Upper lobe of right lung (tissue), 1 donor: ENCODE measurements around the gene ERVK3-1. TPM values are rescaled to one million over a fixed set of nuclear protein-coding genes. Genes with fewer than 3 reads are reported as not detected.

Experiments
- ATAC-seq: fragments of 200-7000 bp; cut with Tn5 transposase; one replicate; pipeline ENCODE4 v1.9.1; 2020; ENCODE audit warnings: mild to moderate bottlenecking, moderate library complexity
- DNase-seq: peaks from one replicate; pipeline ENCODE4 v3.0.0-alpha.2; 2020
- H3K27ac ChIP-seq: fragments of 200-600 bp; one replicate; pipeline ENCODE4 v1.8.0; 2022
- H3K27me3 ChIP-seq: fragments of 200-600 bp; one replicate; pipeline ENCODE4 v1.8.0; 2022; ENCODE audit warnings: mild to moderate bottlenecking
- H3K36me3 ChIP-seq: fragments of 200-600 bp; one replicate; pipeline ENCODE4 v1.8.0; 2022
- H3K4me1 ChIP-seq: fragments of 200-600 bp; one replicate; pipeline ENCODE4 v1.8.0; 2022
- H3K4me3 ChIP-seq: fragments of 200-600 bp; one replicate; pipeline ENCODE4 v1.8.0; 2022; ENCODE audit warnings: mild to moderate bottlenecking
- H3K9me3 ChIP-seq: fragments of 200-600 bp; one replicate; pipeline ENCODE4 v1.8.0; 2022
- CTCF ChIP-seq: fragments of 200-600 bp; IDR thresholded peaks from one replicate; pipeline ENCODE4 v1.8.0; 2022; ENCODE audit warnings: antibody characterized with exemption
- intact Hi-C: fragments of 100-400 bp; cut with DNase I; formaldehyde crosslinking; loops from one replicate; pipeline ENCODE4 v1.11.0; 2022
- microRNA-seq: library from miRNA; unstranded; fragments of <30 nt; microRNA quantifications from one replicate; pipeline ENCODE4 v1.2.0, GENCODE V29; 2020; ENCODE audit warnings: borderline microRNAs expressed
- total RNA-seq: library from RNA; stranded (reverse); fragmentation: NEBNext Ultra II Directional; extraction: Animal tissue kit (Norgen Biotek cat#: 25700); gene quantifications from one replicate; pipeline ENCODE4 v1.2.1, GENCODE V29; 2021
- donor health status: DM: no; HTN: yes; CAD: no; lungs with severe emphysema.

The ERVK3-1 gene
- total RNA-seq, 1 donor from 2014 or later = 34.8 TPM

- H3K27ac ChIP-seq = peak within 1 kb of the TSS; percentile 94
- H3K4me1 ChIP-seq = peaks cover 6% of the 10 kb centered on the region
- TF ChIP-seq CTCF = no peak
- DNase-seq (peak; percentile 99), ATAC-seq (peak; percentile 95)
- H3K9me3 ChIP-seq = no peaks in the 10 kb centered on the region
- H3K36me3 ChIP-seq = no peaks in the 10 kb centered on the region
- peak within 1 kb of the TSS; percentile 78 for H3K4me3 ChIP-seq
- no peaks in the 10 kb centered on the region for H3K27me3 ChIP-seq
- intact Hi-C loops = no loop called here
Observed at GRCh38 chr19:58362272-58362994, 57.3 kb downstream of the ERVK3-1 start, which contains the start of gene ZNF497. TSS of gene ZNF497 (minus strand) at chr19:58362751. CDS start at chr19:58357635, 5,116 bp downstream.

GRCh38 chr19:58364146-58364545 lies 59.0 kb downstream of the ERVK3-1 start:
- no peaks in the 10 kb centered on the region for H3K27me3 ChIP-seq
- no peak overlapping the region for H3K4me3 ChIP-seq
- H3K9me3 ChIP-seq = no peaks in the 10 kb centered on the region
- intact Hi-C loops = no loop called here
- no peak for DNase-seq
- no peaks in the 10 kb centered on the region for H3K36me3 ChIP-seq
- peaks cover 6% of the 10 kb centered on the region for H3K4me1 ChIP-seq
- TF ChIP-seq CTCF = no peak
- no peak for ATAC-seq
- H3K27ac ChIP-seq = no peak overlapping the region

Small RNAs within 50 kb of the gene (microRNA-seq; reads per million reads assigned to microRNA genes)
- not detected for gene MIR6806

Other genes with a start within 250 kb of the ERVK3-1 start
- 4.1 TPM for gene ZNF135, start 246.1 kb upstream of the ERVK3-1 start, total RNA-seq
- gene ZSCAN18, start 207.1 kb upstream of the ERVK3-1 start, total RNA-seq = 47.3 TPM
- gene ZNF329, start 154.6 kb upstream of the ERVK3-1 start, total RNA-seq = 7.4 TPM
- 31.9 TPM for gene ZNF274, start 122.3 kb upstream of the ERVK3-1 start, total RNA-seq
- 27.0 TPM for gene ZNF544, start 76.5 kb upstream of the ERVK3-1 start, total RNA-seq
- 6.0 TPM for gene ZNF8, start 26.4 kb upstream of the ERVK3-1 start, total RNA-seq
- 4.0 TPM for gene ZSCAN22, start 21.6 kb downstream of the ERVK3-1 start, total RNA-seq
- 12.7 TPM for gene A1BG, start 48.1 kb downstream of the ERVK3-1 start, total RNA-seq
- 1.4 TPM for gene ZNF497, start 57.4 kb downstream of the ERVK3-1 start, total RNA-seq
- 1.6 TPM for gene ZNF837, start 75.7 kb downstream of the ERVK3-1 start, total RNA-seq
- gene RPS5, start 81.9 kb downstream of the ERVK3-1 start, total RNA-seq = 721 TPM
- 0.55 TPM for gene RNF225, start 90.3 kb downstream of the ERVK3-1 start, total RNA-seq
- gene ZNF584, start 103.3 kb downstream of the ERVK3-1 start, total RNA-seq = 9.5 TPM
- gene ZNF132, start 134.8 kb downstream of the ERVK3-1 start, total RNA-seq = 5.1 TPM
- 6.9 TPM for gene ZNF324B, start 146.2 kb downstream of the ERVK3-1 start, total RNA-seq
- gene ZNF324, start 161.7 kb downstream of the ERVK3-1 start, total RNA-seq = 11.7 TPM
- 8.8 TPM for gene ZNF446, start 171.0 kb downstream of the ERVK3-1 start, total RNA-seq
- 4.7 TPM for gene SLC27A5, start 206.6 kb downstream of the ERVK3-1 start, total RNA-seq
- gene ZBTB45, start 214.4 kb downstream of the ERVK3-1 start, total RNA-seq = 14.1 TPM
- gene TRIM28, start 238.7 kb downstream of the ERVK3-1 start, total RNA-seq = 199 TPM
- gene CHMP2A, start 249.7 kb downstream of the ERVK3-1 start, total RNA-seq = 96.5 TPM